ENCODE data around the gene PTER. TPM values are rescaled to one million over a fixed set of nuclear protein-coding genes. Genes with fewer than 3 reads are reported as not detected.

Gene PTER
- total RNA-seq, 1 experiment from 2014 or later: 25.8 TPM

DNA sequence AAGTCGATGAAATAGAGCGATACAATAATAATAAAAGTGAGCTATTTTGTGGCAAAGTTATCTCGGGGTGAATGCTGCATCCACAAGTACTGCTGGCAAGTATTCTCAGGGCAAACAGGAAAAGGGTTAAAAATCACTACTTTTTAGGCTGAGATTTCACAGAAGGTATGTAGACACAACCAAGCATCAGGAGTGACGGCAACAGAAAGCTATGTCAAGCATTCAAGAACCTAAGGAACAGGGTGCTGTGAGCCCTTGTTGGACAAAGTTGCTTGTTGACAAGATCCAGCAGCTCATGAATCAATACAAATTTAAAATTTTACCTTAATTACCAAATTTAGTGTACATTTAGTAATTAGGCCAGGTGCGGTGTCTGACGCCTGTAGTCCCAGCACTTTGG, 126.1 kb downstream of the PTER start:
- POLR2A ChIA-PET: no interaction called here
- no peak overlapping the region for H3K9ac ChIP-seq (ENCODE audit: low read length)
- H2AFZ ChIP-seq (ENCODE audit: low read depth, low read length, poor library complexity, severe bottlenecking): no peak overlapping the region
- TF ChIP-seq, protein P1, sequence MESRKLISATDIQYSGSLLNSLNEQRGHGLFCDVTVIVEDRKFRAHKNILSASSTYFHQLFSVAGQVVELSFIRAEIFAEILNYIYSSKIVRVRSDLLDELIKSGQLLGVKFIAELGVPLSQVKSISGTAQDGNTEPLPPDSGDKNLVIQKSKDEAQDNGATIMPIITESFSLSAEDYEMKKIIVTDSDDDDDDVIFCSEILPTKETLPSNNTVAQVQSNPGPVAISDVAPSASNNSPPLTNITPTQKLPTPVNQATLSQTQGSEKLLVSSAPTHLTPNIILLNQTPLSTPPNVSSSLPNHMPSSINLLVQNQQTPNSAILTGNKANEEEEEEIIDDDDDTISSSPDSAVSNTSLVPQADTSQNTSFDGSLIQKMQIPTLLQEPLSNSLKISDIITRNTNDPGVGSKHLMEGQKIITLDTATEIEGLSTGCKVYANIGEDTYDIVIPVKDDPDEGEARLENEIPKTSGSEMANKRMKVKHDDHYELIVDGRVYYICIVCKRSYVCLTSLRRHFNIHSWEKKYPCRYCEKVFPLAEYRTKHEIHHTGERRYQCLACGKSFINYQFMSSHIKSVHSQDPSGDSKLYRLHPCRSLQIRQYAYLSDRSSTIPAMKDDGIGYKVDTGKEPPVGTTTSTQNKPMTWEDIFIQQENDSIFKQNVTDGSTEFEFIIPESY (IDR thresholded peaks at IDR 0.05; ENCODE audit: extremely low read depth, insufficient replicate concordance, low read length): no peak
- TF ChIP-seq ZNF274 (IDR thresholded peaks at IDR 0.05; ENCODE audit: low read depth, low read length): no peak
- TF ChIP-seq EZH2phosphoT487 (IDR thresholded peaks at IDR 0.05; ENCODE audit: borderline replicate concordance): no peak
- TF ChIP-seq TCF7L2 (IDR thresholded peaks at IDR 0.05; ENCODE audit: borderline replicate concordance, extremely low read depth, insufficient read depth, insufficient read length): no peak
- no peak for TF ChIP-seq CEBPB (IDR thresholded peaks at IDR 0.05; ENCODE audit: low read depth)
- no peak for TF ChIP-seq SIN3A (IDR thresholded peaks at IDR 0.05; ENCODE audit: low read depth)
- no peak for TF ChIP-seq MAX (IDR thresholded peaks at IDR 0.05)
- BruUV-seq (replicated peaks): no TSS peak
- no peaks in the 10 kb centered on the region for H3K27me3 ChIP-seq (ENCODE audit: insufficient read depth, low read length)
- ATAC-seq: no peak
- H3K4me2 ChIP-seq (ENCODE audit: low read length): no peak overlapping the region
- no peaks in the 10 kb centered on the region for H4K20me1 ChIP-seq (ENCODE audit: insufficient read depth)
- no peak for DNase-seq (ENCODE audit: low read depth, low spot score)
- no peaks in the 10 kb centered on the region for H3K36me3 ChIP-seq (ENCODE audit: control insufficient read depth in 1 of 2, insufficient read depth in 2 of 2, low read length in 2 of 2)
- no peaks in the 10 kb centered on the region for H3K9me2 ChIP-seq (ENCODE audit: insufficient read depth)
- CTCF ChIA-PET: interaction anchor here (0.6 kb wide), 1 partner anchor 22 kb away, joined by 4 read pairs; no protein-coding TSS in a partner anchor
- H3K4me1 ChIP-seq (ENCODE audit: control insufficient read depth in 1 of 2, insufficient read depth in 2 of 2, low read length in 2 of 2): no peaks in the 10 kb centered on the region
- RAD21 ChIA-PET (ENCODE audit: low non-redundant PET in 1 of 2, low total read pairs in 2 of 2, uncharacterized antibody in 2 of 2, unreplicated experiment in 2 of 2): no interaction called here
- no peak overlapping the region for H3K4me3 ChIP-seq (replicated peaks in 1 of 2; ENCODE audit: low read depth in 1 of 2, low read length in 2 of 2)
- H3K9me3 ChIP-seq (ENCODE audit: control insufficient read depth in 1 of 2, insufficient read depth in 1 of 2, low read depth in 1 of 2, low read length in 2 of 2): no peaks in the 10 kb centered on the region
- intact Hi-C loops (cut with micrococcal nuclease): no loop called here
- no peaks in the 10 kb centered on the region for H3K79me2 ChIP-seq (ENCODE audit: insufficient read depth, low read length)
- H3K27ac ChIP-seq (ENCODE audit: low read depth, low read length): no peak overlapping the region

Other genes starting within 250 kb of the PTER start
- not detected for gene C1QL3, start 84.9 kb downstream of the PTER start, total RNA-seq (2021; ENCODE audit: unreplicated experiment)

Measured in HCT116 (cell line).